Mucosa of descending colon (tissue), 3 donors: ENCODE data around the gene MAGI1. TPM values are rescaled to one million over a fixed set of nuclear protein-coding genes. Genes with fewer than 3 reads are reported as not detected.
A peak's percentile ranks its signal among the peaks of the same experiment; 100 is the strongest.

Source experiments
- ATAC-seq: fragments of 200-7000 bp; cut with Tn5 transposase; one replicate; pipeline ENCODE4 v1.9.1; 2020; ENCODE audit warnings: mild to moderate bottlenecking, moderate library complexity
- DNase-seq, 3 donors: peaks; one replicate each; pipeline ENCODE4 v3.0.0-alpha.2; 2020
- H3K36me3 ChIP-seq: fragments of 200-600 bp; one replicate; pipeline ENCODE4 v1.8.0; 2021; ENCODE audit warnings: low read depth, mild to moderate bottlenecking
- H3K4me1 ChIP-seq: fragments of 200-600 bp; one replicate; pipeline ENCODE4 v1.8.0; 2021; ENCODE audit warnings: low read depth, mild to moderate bottlenecking
- H3K4me3 ChIP-seq: fragments of 200-600 bp; one replicate; pipeline ENCODE4 v1.8.0; 2021; ENCODE audit warnings: mild to moderate bottlenecking
- H3K9me3 ChIP-seq: fragments of 200-600 bp; one replicate; pipeline ENCODE4 v1.8.0; 2021; ENCODE audit warnings: mild to moderate bottlenecking
- CTCF ChIP-seq: fragments of 200-600 bp; IDR thresholded peaks from one replicate; pipeline ENCODE4 v1.8.0; 2022; ENCODE audit warnings: antibody characterized with exemption, mild to moderate bottlenecking
- intact Hi-C, 2 donors: fragments of 100-400 bp; cut with DNase I in 1 of 2; cut with micrococcal nuclease in 1 of 2; formaldehyde crosslinking; loops; one replicate each; pipeline versions ENCODE4 v1.11.0 to v1.11.1; 2022; cut with DNase I, micrococcal nuclease
- total RNA-seq, 3 donors: library from RNA; stranded (reverse); fragmentation: NEBNext Ultra II Directional in 2 of 3; extraction: Animal tissue kit (Norgen Biotek cat#: 25700) in 2 of 3; gene quantifications; one replicate each; pipeline versions ENCODE4 v1.2.1 to v1.2.4, GENCODE V29; 2021 to 2023
- donor health status: DM: no; HTN: no; CAD: no; lungs with moderate emphysema.
- donor health status: DM: no; HTN: no; CAD: no.
- donor health status: DM: no; HTN: yes; CAD: no.

Gene MAGI1
- total RNA-seq, 3 donors from 2014 or later, result 41.9 to 59.6 (median 45.6) TPM

GRCh38 chr3:65597952-65598413 is 440.7 kb downstream of the MAGI1 start:
- intact Hi-C loops, result no loop called here
- H3K4me1 ChIP-seq, result peaks cover 6% of the 10 kb centered on the region
- no peak overlapping the region for H3K4me3 ChIP-seq
- no peaks in the 10 kb centered on the region for H3K9me3 ChIP-seq
- no peak for TF ChIP-seq CTCF
- no peaks in the 10 kb centered on the region for H3K36me3 ChIP-seq
- ATAC-seq, result no peak
- DNase-seq, result no peak

GRCh38 chr3:65597226-65597951 is 441.3 kb downstream of the MAGI1 start:
- Histone ChIP-seq H3K9me3 (no peaks in the 10 kb centered on the region), H3K36me3 (no peaks in the 10 kb centered on the region), H3K4me1 (peaks cover 6% of the 10 kb centered on the region), H3K4me3 (no peak overlapping the region)
- intact Hi-C loops, result no loop called here
- ATAC-seq (peak; percentile 72), DNase-seq (peak; percentile 5 to 50 (median 27))
- TF ChIP-seq CTCF, result no peak

GRCh38 chr3:65596571-65597225 is 442.0 kb downstream of the MAGI1 start:
- peak; percentile 57 for ATAC-seq
- no peaks in the 10 kb centered on the region for H3K36me3 ChIP-seq
- intact Hi-C loops, result no loop called here
- DNase-seq, result no peak
- no peaks in the 10 kb centered on the region for H3K9me3 ChIP-seq
- peaks cover 6% of the 10 kb centered on the region for H3K4me1 ChIP-seq
- H3K4me3 ChIP-seq, result no peak overlapping the region
- no peak for TF ChIP-seq CTCF

- no peak for TF ChIP-seq CTCF
- no peaks in the 10 kb centered on the region for H3K9me3 ChIP-seq
- peaks cover 6% of the 10 kb centered on the region for H3K4me1 ChIP-seq
- DNase-seq (no peak), ATAC-seq (no peak)
- H3K4me3 ChIP-seq, result no peak overlapping the region
- H3K36me3 ChIP-seq, result no peaks in the 10 kb centered on the region
- intact Hi-C loops, result no loop called here
Measured at GRCh38 chr3:65596029-65596300, 442.8 kb downstream of the MAGI1 start.

DNA sequence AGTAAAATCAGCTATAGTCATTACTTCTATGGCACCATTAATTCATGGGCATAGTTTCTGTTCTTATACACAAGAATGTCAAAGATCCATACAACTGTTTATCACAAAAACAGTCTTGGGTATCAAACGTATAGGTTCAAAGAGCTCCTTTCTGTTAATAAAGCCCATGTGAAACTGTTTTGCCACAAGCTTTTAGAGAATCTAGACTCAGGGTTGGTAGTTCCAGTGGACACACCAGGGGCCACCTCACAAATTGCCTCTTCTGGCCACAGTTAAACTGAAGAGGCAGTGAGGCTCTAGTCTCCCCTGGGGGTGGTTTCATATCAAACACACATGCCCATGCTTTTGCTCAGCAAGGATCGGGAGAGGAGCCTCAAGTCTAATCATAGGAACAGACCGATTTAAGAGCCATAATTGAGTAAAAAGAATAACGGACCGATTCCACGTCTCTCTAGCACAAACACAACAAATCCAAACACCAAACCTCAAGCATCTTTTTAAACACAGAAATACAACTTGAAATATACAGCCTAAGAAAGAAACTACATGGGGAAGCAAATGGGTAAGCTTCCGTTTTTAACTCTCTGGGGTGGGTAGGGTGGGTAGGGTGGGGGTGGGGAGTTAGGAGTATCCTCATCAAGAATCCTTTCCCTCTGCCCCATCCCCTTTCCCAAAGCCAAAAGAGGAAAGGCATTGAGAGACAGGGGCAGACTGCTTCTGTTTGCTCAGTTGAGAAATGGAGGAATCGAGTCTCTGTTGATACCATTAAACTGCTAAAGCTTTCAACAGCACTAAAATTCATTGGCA is 443.3 kb downstream of the MAGI1 start:
- DNase-seq, result no peak
- intact Hi-C loops, result no loop called here
- no peak for TF ChIP-seq CTCF
- Histone ChIP-seq H3K36me3 (no peaks in the 10 kb centered on the region), H3K9me3 (no peaks in the 10 kb centered on the region), H3K4me1 (peaks cover 6% of the 10 kb centered on the region), H3K4me3 (no peak overlapping the region)
- no peak for ATAC-seq
